HG03066 (cell line): Measurements from ENCODE around the gene RAB20.
"Not testable (repeated sequence)": the region's sequence is repeated elsewhere in the genome, so short reads cannot be mapped to it uniquely, and the experiment has no call there.

Source experiments
- ATAC-seq: cut with Tn5 transposase; IDR thresholded peaks from one replicate; pipeline ENCODE4 v1.9.1; 2021; ENCODE audit warnings: low read depth; ENCODE audit not compliant: unreplicated experiment

Gene RAB20

DNA sequence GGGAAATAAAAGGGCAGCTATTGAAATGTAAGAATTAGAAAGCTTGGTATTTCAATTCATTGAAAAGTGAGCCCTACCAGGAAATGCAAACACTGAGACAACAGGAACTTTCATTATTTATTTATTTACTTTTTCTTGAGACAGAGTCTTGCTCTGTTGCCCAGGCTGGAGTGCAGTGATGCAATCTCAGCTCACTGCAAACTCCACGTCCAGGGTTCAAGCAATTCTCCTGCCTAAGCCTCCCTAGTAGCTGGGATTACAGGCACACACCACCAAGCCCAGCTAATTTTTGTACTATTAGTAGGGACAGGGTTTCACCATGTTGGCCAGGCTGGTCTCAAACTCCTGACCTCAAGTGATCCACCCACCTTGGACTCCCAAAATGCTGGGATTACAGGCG, 29.3 kb downstream of the RAB20 start:
- not testable (repeated sequence) for ATAC-seq

- ATAC-seq, result no peak
These were observed 29.8 kb downstream of the RAB20 start for GRCh38 chr13:110531671-110532083.

GRCh38 chr13:110531100-110531499, 30.4 kb downstream of the RAB20 start:
- no peak for ATAC-seq

GRCh38 chr13:110529522-110530311, 31.8 kb downstream of the RAB20 start:
- ATAC-seq, result no peak

GRCh38 chr13:110528911-110529310, 32.6 kb downstream of the RAB20 start:
- ATAC-seq, result no peak

- no peak for ATAC-seq
These were observed 33.2 kb downstream of the RAB20 start for GRCh38 chr13:110528371-110528770.

GRCh38 chr13:110525328-110526319, 35.9 kb downstream of the RAB20 start:
- peak; percentile 69 for ATAC-seq

DNA sequence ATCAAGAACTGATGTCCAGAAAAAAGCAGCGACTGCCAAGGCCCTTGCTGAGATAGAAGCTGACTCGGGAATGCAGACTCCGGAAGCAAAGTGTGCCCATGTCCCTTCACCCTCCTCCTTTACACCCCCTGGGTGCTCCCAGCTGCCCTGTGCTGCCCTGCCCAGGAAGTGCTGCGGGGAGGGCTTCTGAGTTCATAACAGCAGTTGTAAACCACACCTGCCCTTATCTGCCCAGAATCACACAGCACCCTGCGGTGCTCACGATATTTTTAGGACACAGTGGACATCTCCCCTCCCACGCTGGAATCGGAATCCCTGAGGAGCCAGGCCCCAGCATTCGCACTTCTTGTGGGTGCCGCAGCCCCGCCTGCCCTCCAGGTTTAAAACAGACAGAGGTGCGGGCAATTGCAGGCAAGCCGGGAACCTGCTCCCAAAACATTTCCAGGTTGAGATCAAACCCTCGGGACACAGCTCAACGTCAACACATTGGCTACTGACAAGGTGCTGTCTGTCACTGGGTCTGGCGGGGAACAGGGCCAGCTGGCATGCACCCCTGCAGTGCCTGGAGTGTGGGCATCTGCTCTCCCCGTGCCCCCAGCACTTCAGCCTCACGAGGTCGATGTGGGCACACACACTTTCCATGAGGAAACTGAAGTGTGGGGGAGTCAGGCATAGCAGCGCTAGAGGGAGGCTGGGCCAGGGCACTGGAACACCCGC, 36.8 kb downstream of the RAB20 start:
- ATAC-seq, result no peak

GRCh38 chr13:110523838-110524540, 37.5 kb downstream of the RAB20 start:
- ATAC-seq, result no peak

DNA sequence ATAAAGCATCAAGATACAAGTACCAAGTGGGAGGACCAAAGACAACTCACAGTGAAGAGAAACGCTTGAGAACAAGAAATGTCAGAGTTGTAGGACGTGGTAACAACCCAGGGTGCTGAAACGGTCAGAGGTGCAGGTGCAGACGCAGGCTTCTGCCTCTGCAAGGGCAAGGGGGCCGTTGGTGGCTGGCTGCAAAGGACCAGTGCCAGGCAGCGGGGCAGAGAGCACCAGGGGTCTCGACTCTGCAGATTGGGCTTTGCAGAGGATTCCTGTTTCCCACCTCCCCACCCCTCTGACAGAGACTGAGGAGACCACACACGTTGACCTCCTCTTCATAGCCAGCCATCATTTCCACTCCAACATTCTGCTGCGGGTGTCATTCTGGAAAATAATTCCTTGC, 38.3 kb downstream of the RAB20 start:
- no peak for ATAC-seq

- ATAC-seq, result no peak
These were observed 38.8 kb downstream of the RAB20 start for GRCh38 chr13:110522721-110523120.

- ATAC-seq, result no peak
These were observed 39.6 kb downstream of the RAB20 start for GRCh38 chr13:110521946-110522345.

GRCh38 chr13:110521296-110521680, 40.2 kb downstream of the RAB20 start:
- no peak for ATAC-seq

DNA sequence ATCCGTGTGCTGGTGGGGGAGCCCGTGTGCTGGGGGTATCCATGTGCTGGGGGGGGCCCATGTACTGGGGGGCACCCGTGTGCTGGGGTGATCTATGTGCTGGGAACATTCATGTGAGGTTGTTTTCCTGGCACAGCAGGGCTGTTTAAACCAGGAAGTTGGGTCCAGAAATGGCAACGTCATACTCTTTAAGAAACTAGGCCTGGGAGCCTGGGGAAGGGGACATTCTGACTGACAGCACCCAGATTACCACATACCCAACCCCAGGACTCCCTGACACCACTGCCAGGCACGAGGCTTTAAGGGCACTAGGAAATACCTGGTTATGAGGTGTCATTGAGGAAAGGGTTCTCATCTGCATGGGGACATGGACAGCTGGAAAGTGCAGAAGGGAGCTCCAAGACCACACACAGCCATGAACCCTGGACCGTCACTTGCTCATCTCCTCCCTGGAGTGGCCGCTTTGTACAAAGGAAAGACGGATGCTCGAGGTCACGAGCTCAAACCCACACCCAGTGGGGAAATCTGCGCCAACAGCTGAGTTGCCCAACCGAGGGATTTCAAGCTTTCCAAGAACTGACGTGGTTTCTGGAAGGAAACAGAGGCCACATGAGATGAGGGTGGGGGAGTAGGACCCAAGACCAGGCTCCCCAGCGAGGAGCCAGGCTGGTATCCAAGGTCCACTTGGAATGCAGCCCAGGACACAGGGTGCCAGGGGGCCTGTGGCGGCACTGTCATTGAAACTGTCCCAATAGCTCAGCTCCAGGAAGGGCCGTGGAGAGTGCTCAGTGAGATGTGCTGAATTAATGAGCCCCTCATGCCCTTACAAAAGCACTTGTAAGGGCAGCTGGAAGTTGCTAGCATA, 40.9 kb downstream of the RAB20 start:
- no peak for ATAC-seq

DNA sequence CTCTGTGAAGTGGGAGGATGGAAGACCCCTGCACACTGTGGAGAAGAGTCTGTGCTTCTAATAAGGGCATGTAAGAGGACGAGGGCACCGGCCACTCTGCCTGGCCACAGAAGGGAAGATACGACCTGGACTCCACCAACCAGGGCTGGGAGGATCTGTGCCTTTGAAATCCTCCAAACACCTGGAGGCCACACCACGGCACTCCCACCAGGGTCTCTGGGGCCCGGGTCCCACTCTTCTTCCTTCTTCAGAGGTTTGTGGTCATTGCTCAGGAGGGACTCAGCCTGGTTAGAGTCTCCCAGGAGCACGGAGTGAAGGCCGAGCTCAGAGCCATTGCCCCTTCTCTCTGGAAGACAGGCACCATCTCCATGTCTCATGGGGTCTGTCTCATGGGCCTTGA, 42.0 kb downstream of the RAB20 start:
- ATAC-seq, result no peak

DNA sequence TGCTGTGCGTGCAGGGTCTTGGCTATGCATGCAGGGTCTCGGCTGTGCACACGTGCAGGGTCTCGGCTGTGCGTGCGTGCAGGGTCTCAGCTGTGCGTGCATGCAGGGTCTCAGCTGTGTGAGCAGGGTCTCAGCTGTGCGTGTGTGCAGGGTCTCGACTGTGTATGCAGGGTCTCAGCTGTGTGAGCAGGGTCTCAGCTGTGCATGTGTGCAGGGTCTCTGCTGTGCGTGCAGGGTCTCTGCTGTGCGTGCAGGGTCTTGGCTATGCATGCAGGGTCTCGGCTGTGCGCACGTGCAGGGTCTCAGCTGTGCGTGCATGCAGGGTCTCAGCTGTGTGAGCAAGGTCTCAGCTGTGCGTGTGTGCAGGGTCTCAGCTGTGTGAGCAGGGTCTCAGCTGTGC, 42.5 kb downstream of the RAB20 start:
- ATAC-seq, result no peak

GRCh38 chr13:110518571-110518970, 43.0 kb downstream of the RAB20 start:
- no peak for ATAC-seq

GRCh38 chr13:110518226-110518525, 43.3 kb downstream of the RAB20 start:
- ATAC-seq, result no peak

DNA sequence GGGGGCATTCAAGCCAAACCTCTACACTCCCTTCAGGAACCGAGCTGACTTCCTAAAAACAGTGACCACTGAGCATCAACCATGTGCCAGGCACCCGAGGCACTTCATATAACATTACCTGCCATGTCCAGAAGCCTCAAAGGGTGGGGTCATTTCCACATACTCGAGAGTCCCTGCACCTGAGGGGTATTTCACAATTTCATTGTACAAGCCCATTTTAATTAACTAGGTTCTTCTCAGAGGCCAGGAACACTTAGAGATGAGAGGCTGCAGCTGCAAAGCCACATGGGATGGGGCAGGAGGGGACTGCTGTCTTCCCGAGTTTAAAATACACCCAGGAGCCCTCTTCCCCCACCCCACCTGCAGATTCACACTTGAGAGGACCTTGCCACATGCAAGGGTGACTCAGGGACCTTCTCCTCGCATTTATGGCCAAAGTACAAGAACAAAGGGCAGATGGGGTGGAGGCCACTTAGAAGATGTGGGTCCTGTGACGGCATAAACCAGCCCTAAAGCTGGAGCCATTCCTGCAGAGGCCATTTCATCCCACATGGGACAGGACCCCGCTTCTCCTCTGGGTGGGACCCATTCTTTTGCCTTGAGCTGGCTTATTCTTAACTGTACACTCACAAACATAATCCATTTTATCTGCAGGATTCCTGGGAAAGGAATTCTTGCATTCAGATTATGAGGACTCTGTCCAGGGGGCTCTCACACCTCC, 43.9 kb downstream of the RAB20 start:
- no peak for ATAC-seq
